LNCAP (cell line): Measurements from ENCODE around the gene VWA7.

Experiments
- CTCF ChIP-seq: fragments of 450-650 bp; IDR thresholded peaks from 2 replicates; pipeline ENCODE4 v1.5.1; 2017; ENCODE audit warnings: mild to moderate bottlenecking

The VWA7 gene

GRCh38 chr6:31752739-31753319 is 24.3 kb downstream of the VWA7 start:
- TF ChIP-seq CTCF: no peak

- no peak for TF ChIP-seq CTCF
These were observed 26.6 kb downstream of the VWA7 start for GRCh38 chr6:31750411-31751022.

- TF ChIP-seq CTCF: no peak
These were observed 27.7 kb downstream of the VWA7 start for GRCh38 chr6:31749301-31750036.

GRCh38 chr6:31744422-31744821 is 32.7 kb downstream of the VWA7 start:
- TF ChIP-seq CTCF: no peak

DNA sequence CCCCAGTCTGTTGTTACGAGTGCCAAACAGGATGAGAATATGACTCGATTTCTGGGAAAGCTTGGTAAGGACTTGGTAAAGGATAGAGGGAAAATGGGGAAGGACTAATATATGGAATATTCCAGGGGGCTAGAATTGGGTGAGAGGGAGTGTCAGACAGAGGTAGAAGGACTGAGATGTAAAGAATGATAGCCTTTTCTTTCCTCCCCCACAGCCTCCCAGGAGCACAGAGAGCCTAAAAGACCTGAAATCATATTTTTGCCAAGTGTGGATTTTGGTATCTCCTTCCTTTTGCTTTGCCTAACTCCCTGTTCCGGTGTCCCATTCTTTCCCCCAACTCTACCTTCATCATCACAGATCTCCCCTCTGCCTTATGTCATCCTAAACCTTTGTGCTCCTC is 34.2 kb downstream of the VWA7 start:
- no peak for TF ChIP-seq CTCF

- TF ChIP-seq CTCF: no peak
These were observed 35.3 kb downstream of the VWA7 start for GRCh38 chr6:31741815-31742214.

- TF ChIP-seq CTCF: no peak
These were observed 36.5 kb downstream of the VWA7 start for GRCh38 chr6:31740397-31741223.
